ENCODE measurements around the gene PRRT1. TPM values are rescaled to one million over a fixed set of nuclear protein-coding genes. Genes with fewer than 3 reads are reported as not detected.
"Not testable (repeated sequence)": the region's sequence is repeated elsewhere in the genome, so short reads cannot be mapped to it uniquely, and the experiment has no call there.

The PRRT1 gene
- total RNA-seq, 2 donors from 2014 or later, result 0.72 to 0.90 TPM

DNA sequence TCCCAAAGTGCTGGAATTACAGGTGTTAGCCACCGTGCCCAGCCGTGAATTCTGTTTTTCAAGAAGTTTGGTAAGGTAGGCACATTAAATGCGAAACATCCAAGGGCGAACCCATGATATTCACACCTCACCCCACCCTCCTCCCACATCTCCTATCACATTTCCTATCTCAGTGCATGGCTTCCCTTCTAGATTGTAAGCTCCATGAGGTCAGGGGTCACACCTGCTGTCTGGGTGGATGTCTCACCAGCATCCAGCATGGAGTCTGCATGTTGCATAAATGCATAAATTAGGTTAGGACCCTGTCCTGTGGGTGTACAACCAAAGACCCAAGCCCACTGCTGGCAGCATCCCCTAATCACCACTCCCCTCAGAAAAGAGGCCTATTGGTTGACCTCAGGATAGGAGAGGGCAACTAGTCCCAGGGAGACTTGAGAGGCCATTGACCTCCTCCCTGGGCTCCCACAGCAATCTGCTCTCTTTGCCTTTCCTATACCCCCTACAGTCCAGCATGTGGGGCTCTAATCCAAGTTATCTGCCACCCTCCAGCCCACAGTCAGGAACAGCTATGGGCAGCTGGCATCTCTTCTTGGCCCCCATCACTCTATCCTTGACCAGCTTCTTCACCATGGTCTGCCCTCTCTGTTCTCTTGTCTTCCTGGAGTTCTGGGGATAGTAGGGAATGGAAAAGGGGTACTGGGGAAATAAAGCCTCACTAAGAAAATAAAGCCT, 4.2 kb downstream of the PRRT1 start:
- no peaks in the 10 kb centered on the region for H3K9me3 ChIP-seq
- H3K9ac ChIP-seq (ENCODE audit: low read depth in 2 of 2, low read length in 2 of 2), result no peak overlapping the region
- no peak overlapping the region for H3K4me3 ChIP-seq
- intact Hi-C loops (cut with DNase I), result no loop called here
- H3K27me3 ChIP-seq, result no peaks in the 10 kb centered on the region
- no peak for DNase-seq
- no peak overlapping the region for H3K27ac ChIP-seq
- H3K4me1 ChIP-seq, result no peaks in the 10 kb centered on the region
- H3K36me3 ChIP-seq, result no peaks in the 10 kb centered on the region
- TF ChIP-seq, protein P1, sequence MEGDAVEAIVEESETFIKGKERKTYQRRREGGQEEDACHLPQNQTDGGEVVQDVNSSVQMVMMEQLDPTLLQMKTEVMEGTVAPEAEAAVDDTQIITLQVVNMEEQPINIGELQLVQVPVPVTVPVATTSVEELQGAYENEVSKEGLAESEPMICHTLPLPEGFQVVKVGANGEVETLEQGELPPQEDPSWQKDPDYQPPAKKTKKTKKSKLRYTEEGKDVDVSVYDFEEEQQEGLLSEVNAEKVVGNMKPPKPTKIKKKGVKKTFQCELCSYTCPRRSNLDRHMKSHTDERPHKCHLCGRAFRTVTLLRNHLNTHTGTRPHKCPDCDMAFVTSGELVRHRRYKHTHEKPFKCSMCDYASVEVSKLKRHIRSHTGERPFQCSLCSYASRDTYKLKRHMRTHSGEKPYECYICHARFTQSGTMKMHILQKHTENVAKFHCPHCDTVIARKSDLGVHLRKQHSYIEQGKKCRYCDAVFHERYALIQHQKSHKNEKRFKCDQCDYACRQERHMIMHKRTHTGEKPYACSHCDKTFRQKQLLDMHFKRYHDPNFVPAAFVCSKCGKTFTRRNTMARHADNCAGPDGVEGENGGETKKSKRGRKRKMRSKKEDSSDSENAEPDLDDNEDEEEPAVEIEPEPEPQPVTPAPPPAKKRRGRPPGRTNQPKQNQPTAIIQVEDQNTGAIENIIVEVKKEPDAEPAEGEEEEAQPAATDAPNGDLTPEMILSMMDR (IDR thresholded peaks at IDR 0.05), result no peak

DNA sequence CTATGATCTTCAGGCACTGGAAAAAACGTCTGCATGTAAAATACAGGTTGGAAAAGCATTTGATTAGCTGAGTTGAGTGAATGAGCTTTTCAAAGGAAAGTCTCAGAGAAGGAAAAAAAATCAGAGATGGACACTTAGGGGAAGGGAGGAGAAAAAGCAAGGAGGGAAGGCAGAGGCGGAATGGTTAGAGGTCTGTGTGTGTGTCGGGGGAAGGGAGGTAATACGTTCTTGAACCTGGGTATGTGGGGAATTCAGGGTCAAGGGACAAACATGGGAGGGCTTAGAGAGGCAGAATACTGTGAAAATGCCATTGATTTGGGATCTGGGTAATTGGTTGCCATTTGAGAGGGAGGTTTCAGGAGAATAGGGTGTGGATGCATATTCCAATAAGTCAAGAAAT, 5.1 kb downstream of the PRRT1 start:
- H3K9me3 ChIP-seq, result no peaks in the 10 kb centered on the region
- H3K4me1 ChIP-seq, result no peaks in the 10 kb centered on the region
- no peak overlapping the region for H3K4me3 ChIP-seq
- no peak overlapping the region for H3K9ac ChIP-seq (ENCODE audit: low read depth in 2 of 2, low read length in 2 of 2)
- H3K27me3 ChIP-seq, result no peaks in the 10 kb centered on the region
- H3K27ac ChIP-seq, result no peak overlapping the region
- no peaks in the 10 kb centered on the region for H3K36me3 ChIP-seq
- intact Hi-C loops (cut with DNase I), result no loop called here
- TF ChIP-seq, protein P1 (IDR thresholded peaks at IDR 0.05), result no peak
- no peak for DNase-seq

DNA sequence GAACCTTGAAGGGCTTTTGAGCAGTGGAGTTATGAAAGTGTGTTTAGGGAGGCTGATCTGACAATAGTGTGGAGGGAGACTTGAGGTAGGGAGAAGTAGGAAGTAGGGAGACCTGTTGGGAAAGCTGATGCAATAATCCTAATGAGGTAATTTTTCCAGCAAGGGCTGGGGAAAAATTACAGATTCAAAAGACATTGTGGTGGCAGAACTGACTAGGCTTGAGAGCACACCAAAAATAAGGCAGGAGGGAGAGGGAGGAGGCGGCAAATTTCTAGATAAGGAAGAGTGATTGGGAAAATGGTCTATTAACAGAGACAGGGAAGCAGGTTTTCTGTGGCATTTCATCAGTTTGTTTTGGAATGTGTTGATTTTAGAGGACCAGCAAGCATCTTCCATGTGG, 5.5 kb downstream of the PRRT1 start:
- intact Hi-C loops (cut with DNase I), result no loop called here
- no peak overlapping the region for H3K27ac ChIP-seq
- DNase-seq, result no peak
- H3K36me3 ChIP-seq, result no peaks in the 10 kb centered on the region
- H3K9ac ChIP-seq (ENCODE audit: low read depth in 2 of 2, low read length in 2 of 2), result no peak overlapping the region
- TF ChIP-seq, protein P1 (IDR thresholded peaks at IDR 0.05), result no peak
- no peak overlapping the region for H3K4me3 ChIP-seq
- H3K9me3 ChIP-seq, result no peaks in the 10 kb centered on the region
- no peaks in the 10 kb centered on the region for H3K27me3 ChIP-seq
- no peaks in the 10 kb centered on the region for H3K4me1 ChIP-seq

- H3K27ac ChIP-seq; H3K36me3 ChIP-seq; H3K4me1 ChIP-seq; H3K27me3 ChIP-seq; intact Hi-C loops (cut with DNase I); H3K9ac ChIP-seq (ENCODE audit: low read depth in 2 of 2, low read length in 2 of 2); H3K4me3 ChIP-seq; H3K9me3 ChIP-seq: not testable (repeated sequence)
- DNase-seq, result peak; percentile 51
These were observed 7.5 kb downstream of the PRRT1 start for GRCh38 chr6:32144238-32144637.

GRCh38 chr6:32140420-32141046, 11.2 kb downstream of the PRRT1 start:
- Histone ChIP-seq H3K9me3 (no peaks in the 10 kb centered on the region), H3K9ac (ENCODE audit: low read depth in 2 of 2, low read length in 2 of 2) (no peak overlapping the region), H3K27ac (no peak overlapping the region), H3K27me3 (no peaks in the 10 kb centered on the region), H3K4me3 (no peak overlapping the region), H3K36me3 (no peaks in the 10 kb centered on the region), H3K4me1 (no peaks in the 10 kb centered on the region)
- no peak for DNase-seq
- intact Hi-C loops (cut with DNase I), result no loop called here
- TF ChIP-seq, protein P1 (IDR thresholded peaks at IDR 0.05), result no peak

DNA sequence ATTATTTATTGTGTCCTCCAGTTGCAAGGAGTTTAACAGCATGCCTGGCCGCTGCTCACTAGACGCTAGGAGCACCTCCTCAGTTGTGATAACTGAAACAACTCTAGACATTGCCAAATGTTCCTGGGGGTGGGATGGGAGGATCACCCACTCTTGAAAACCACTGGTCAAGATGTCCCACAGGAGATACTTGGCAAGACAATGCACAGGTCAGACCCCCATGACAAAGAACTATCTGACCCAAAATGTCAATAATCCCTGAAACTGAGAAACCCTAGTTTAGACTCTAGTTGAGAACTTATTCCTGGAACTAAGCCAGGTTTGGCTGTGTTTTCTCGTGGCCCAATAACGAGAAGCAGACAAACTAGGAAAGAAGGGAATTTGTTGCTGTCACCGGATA, 12.1 kb downstream of the PRRT1 start:
- intact Hi-C loops (cut with DNase I), result no loop called here
- Histone ChIP-seq H3K9me3 (no peaks in the 10 kb centered on the region), H3K9ac (ENCODE audit: low read depth in 2 of 2, low read length in 2 of 2) (no peak overlapping the region), H3K27ac (no peak overlapping the region), H3K4me3 (no peak overlapping the region), H3K36me3 (no peaks in the 10 kb centered on the region), H3K4me1 (no peaks in the 10 kb centered on the region), H3K27me3 (no peaks in the 10 kb centered on the region)
- no peak for DNase-seq
- TF ChIP-seq, protein P1 (IDR thresholded peaks at IDR 0.05), result no peak

All from colonic mucosa (tissue), 4 donors.